Mucosa of descending colon (tissue), 3 donors: ENCODE results near the gene TNFAIP8L3. TPM values are rescaled to one million over a fixed set of nuclear protein-coding genes. Genes with fewer than 3 reads are reported as not detected.

Experiments used
- ATAC-seq: fragments of 200-7000 bp; cut with Tn5 transposase; one replicate; pipeline ENCODE4 v1.9.1; 2020; ENCODE audit warnings: mild to moderate bottlenecking, moderate library complexity
- DNase-seq, 3 donors: peaks; one replicate each; pipeline ENCODE4 v3.0.0-alpha.2; 2020
- H3K36me3 ChIP-seq: fragments of 200-600 bp; one replicate; pipeline ENCODE4 v1.8.0; 2021; ENCODE audit warnings: low read depth, mild to moderate bottlenecking
- H3K4me1 ChIP-seq: fragments of 200-600 bp; one replicate; pipeline ENCODE4 v1.8.0; 2021; ENCODE audit warnings: low read depth, mild to moderate bottlenecking
- H3K4me3 ChIP-seq: fragments of 200-600 bp; one replicate; pipeline ENCODE4 v1.8.0; 2021; ENCODE audit warnings: mild to moderate bottlenecking
- H3K9me3 ChIP-seq: fragments of 200-600 bp; one replicate; pipeline ENCODE4 v1.8.0; 2021; ENCODE audit warnings: mild to moderate bottlenecking
- intact Hi-C, 2 donors: fragments of 100-400 bp; cut with DNase I in 1 of 2; cut with micrococcal nuclease in 1 of 2; formaldehyde crosslinking; loops; one replicate each; pipeline versions ENCODE4 v1.11.0 to v1.11.1; 2022; cut with DNase I, micrococcal nuclease
- total RNA-seq, 3 donors: library from RNA; stranded (reverse); fragmentation: NEBNext Ultra II Directional in 2 of 3; extraction: Animal tissue kit (Norgen Biotek cat#: 25700) in 2 of 3; gene quantifications; one replicate each; pipeline versions ENCODE4 v1.2.1 to v1.2.4, GENCODE V29; 2021 to 2023
- TF ChIP-seq, protein P1 (sequence below): fragments of 200-600 bp; IDR thresholded peaks from one replicate; pipeline ENCODE4 v1.8.0; 2022; ENCODE audit warnings: antibody characterized with exemption, mild to moderate bottlenecking
- donor health status: DM: no; HTN: no; CAD: no; lungs with moderate emphysema.
- donor health status: DM: no; HTN: no; CAD: no.
- donor health status: DM: no; HTN: yes; CAD: no.

Gene TNFAIP8L3
- total RNA-seq, 3 donors from 2014 or later = 8.2 to 11.2 (median 10.0) TPM

DNA sequence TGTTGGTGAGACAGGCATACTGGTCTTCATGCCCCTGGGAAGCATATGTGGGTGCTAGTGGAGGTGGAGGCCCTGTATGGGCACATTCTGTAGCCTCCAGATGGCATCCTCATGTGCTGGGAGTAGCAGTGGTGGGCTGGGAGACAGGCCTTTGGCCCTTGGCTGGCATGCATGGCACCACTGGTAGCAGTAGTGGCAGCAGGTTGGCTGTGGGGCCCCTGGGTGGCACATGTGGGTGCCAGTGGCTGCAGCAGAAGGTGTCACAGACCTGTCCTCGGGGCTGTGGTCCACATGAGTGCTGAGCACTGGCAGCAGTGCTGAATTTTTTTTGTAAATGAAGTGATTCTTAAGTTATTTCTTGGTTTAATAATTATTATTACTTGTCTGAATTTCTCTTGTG is 71.2 kb downstream of the TNFAIP8L3 start:
- intact Hi-C loops = no loop called here
- Histone ChIP-seq H3K9me3 (peaks cover 7% of the 10 kb centered on the region), H3K4me3 (no peak overlapping the region), H3K36me3 (no peaks in the 10 kb centered on the region), H3K4me1 (no peaks in the 10 kb centered on the region)
- TF ChIP-seq, protein P1, sequence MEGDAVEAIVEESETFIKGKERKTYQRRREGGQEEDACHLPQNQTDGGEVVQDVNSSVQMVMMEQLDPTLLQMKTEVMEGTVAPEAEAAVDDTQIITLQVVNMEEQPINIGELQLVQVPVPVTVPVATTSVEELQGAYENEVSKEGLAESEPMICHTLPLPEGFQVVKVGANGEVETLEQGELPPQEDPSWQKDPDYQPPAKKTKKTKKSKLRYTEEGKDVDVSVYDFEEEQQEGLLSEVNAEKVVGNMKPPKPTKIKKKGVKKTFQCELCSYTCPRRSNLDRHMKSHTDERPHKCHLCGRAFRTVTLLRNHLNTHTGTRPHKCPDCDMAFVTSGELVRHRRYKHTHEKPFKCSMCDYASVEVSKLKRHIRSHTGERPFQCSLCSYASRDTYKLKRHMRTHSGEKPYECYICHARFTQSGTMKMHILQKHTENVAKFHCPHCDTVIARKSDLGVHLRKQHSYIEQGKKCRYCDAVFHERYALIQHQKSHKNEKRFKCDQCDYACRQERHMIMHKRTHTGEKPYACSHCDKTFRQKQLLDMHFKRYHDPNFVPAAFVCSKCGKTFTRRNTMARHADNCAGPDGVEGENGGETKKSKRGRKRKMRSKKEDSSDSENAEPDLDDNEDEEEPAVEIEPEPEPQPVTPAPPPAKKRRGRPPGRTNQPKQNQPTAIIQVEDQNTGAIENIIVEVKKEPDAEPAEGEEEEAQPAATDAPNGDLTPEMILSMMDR = no peak
- no peak for DNase-seq
- ATAC-seq = no peak

DNA sequence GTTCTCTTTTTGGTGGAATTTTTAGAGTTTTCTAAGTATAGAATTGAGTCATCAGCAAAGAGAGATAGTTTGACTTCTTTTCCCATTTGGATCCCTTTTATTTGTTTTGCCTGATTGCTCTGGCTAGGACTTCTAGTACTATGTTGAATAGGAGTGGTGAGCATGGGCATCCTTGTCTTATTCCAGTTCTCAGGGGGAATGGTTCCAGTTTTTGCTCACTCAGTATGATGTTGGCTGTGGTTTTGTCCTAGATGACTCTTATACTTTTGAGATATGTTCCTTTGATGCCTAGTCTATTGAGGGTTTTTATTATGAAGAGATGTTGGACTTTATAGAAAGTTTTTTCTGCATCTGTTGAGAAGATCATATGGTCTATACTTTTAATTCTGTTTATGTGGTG is 72.5 kb downstream of the TNFAIP8L3 start:
- TF ChIP-seq, protein P1 = no peak

DNA sequence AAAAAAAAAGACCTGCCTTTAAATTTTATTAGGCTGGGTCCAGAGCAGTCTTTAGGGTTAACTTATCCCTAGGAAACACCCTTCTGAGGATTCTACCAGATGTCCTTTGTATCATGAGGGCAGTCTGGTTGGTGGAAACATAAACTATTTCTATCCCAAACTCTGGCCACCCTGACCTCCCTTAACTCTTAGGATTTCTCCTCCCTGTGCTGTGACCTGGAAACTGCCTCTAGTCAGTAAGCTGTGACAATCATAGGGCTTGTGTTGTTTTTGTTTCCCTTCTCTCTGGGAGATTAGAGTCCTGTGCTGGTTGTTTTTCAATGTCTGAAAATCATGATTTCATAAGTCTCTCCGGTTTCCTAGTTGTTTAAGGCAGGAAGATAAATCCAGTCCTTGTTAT is 78.1 kb downstream of the TNFAIP8L3 start:
- TF ChIP-seq, protein P1 = no peak
- no peaks in the 10 kb centered on the region for H3K36me3 ChIP-seq
- no peak overlapping the region for H3K4me3 ChIP-seq
- intact Hi-C loops = no loop called here
- peaks cover 9% of the 10 kb centered on the region for H3K9me3 ChIP-seq
- no peak for DNase-seq
- no peak for ATAC-seq
- no peaks in the 10 kb centered on the region for H3K4me1 ChIP-seq

More for the DNA sequence above, 72.5 kb downstream of the TNFAIP8L3 start:
- peaks cover 9% of the 10 kb centered on the region for H3K9me3 ChIP-seq
- no peak for ATAC-seq
- H3K4me1 ChIP-seq = no peaks in the 10 kb centered on the region
- no peak for DNase-seq
- no peaks in the 10 kb centered on the region for H3K36me3 ChIP-seq
- intact Hi-C loops = no loop called here
- no peak overlapping the region for H3K4me3 ChIP-seq

DNA sequence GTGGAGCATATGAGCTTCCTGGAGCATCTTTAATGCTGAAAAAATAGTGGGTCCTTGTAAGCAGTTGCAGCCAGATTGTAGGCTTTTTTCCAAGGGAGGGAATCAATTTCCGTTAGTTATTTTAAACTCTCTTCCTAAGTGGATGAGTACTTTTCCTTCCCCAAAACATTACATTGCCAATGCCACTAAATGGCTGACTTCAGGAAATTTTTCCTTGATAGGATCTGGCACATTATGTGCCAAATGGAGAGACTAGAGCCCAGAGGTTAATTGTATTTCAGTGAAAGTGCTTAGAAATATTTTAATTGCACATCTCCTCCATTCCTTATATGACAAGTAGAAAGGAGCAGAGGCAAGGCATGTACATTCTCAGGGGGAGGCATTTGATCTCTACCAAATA is 83.5 kb downstream of the TNFAIP8L3 start:
- H3K4me3 ChIP-seq = no peak overlapping the region
- H3K36me3 ChIP-seq = no peaks in the 10 kb centered on the region
- intact Hi-C loops = no loop called here
- TF ChIP-seq, protein P1 = no peak
- no peaks in the 10 kb centered on the region for H3K9me3 ChIP-seq
- no peak for ATAC-seq
- no peaks in the 10 kb centered on the region for H3K4me1 ChIP-seq
- no peak for DNase-seq

GRCh38 chr15:51007131-51007666 is 87.5 kb downstream of the TNFAIP8L3 start:
- ATAC-seq (no peak), DNase-seq (no peak)
- intact Hi-C loops = no loop called here
- TF ChIP-seq, protein P1 = no peak
- Histone ChIP-seq H3K4me3 (no peak overlapping the region), H3K4me1 (no peaks in the 10 kb centered on the region), H3K9me3 (no peaks in the 10 kb centered on the region), H3K36me3 (no peaks in the 10 kb centered on the region)

Other genes starting within 250 kb of the TNFAIP8L3 start
- 10 to 100 TPM in 2 of 3 donors, 1 to 10 TPM in 1; 9.6 to 11.9 (median 11.6) TPM for gene AP4E1, start 186.2 kb downstream of the TNFAIP8L3 start, total RNA-seq
- gene CYP19A1, start 243.7 kb upstream of the TNFAIP8L3 start, total RNA-seq = under 1 TPM; 0.06 to 0.63 (median 0.23) TPM
- gene GLDN, start 246.7 kb upstream of the TNFAIP8L3 start, total RNA-seq = 10 to 100 TPM in 1 of 3 donors, 1 to 10 TPM in 2; 3.5 to 10.0 (median 5.3) TPM